Measurements from ENCODE around the gene SEL1L3. TPM values are rescaled to one million over a fixed set of nuclear protein-coding genes. Genes with fewer than 3 reads are reported as not detected.
A peak's percentile ranks its signal among the peaks of the same experiment; 100 is the strongest.

The SEL1L3 gene
- total RNA-seq, 6 experiments from 2014 or later = 5.0 to 33.6 (median 13.3) TPM

DNA sequence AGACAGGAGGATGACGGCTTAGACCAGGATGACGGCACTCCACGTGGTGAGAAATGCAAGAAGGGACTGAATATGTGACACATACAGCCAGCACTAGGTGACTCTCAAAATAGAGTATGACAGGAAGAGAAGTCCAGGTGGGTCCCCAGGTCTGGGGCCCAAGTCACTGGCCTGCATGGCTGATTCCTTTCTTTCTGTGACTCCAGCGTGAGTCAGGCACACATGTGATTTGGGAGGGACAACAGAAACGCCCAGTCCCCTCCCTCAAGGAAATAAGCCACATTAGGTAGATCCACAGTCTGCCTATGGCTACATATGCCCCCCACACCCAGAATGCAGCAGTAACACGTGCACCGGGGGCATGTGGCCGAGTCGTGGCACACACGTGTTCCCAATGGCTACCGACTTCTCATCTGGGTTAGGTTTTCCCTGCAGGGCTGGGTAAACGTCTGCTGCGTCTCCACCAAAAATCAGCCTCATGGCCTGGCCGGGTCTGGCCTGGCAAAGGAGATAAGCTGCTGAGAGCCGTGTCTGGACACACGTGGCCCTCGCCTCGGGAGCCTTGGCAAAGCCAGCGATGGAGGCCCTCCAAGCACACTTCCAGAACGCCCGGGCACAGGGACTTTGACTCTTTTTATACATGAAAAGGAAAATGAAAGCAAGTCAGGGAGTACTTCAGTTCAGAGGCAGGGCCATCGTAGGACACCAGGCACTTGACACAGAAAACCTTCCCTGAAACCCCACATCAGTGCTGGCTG is 19.3 kb downstream of the SEL1L3 start:
- H3K4me3 ChIP-seq = peak overlapping the region in 2 of 3 donors; percentile 4 to 26
- no peaks in the 10 kb centered on the region for H3K27me3 ChIP-seq
- no peak for TF ChIP-seq POLR2A (IDR thresholded peaks at IDR 0.05)
- TF ChIP-seq, protein P1, sequence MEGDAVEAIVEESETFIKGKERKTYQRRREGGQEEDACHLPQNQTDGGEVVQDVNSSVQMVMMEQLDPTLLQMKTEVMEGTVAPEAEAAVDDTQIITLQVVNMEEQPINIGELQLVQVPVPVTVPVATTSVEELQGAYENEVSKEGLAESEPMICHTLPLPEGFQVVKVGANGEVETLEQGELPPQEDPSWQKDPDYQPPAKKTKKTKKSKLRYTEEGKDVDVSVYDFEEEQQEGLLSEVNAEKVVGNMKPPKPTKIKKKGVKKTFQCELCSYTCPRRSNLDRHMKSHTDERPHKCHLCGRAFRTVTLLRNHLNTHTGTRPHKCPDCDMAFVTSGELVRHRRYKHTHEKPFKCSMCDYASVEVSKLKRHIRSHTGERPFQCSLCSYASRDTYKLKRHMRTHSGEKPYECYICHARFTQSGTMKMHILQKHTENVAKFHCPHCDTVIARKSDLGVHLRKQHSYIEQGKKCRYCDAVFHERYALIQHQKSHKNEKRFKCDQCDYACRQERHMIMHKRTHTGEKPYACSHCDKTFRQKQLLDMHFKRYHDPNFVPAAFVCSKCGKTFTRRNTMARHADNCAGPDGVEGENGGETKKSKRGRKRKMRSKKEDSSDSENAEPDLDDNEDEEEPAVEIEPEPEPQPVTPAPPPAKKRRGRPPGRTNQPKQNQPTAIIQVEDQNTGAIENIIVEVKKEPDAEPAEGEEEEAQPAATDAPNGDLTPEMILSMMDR (IDR thresholded peaks at IDR 0.05) = no peak
- peak overlapping the region; percentile 15 to 39 (median 20) for H3K27ac ChIP-seq
- H3K36me3 ChIP-seq = no peaks in the 10 kb centered on the region
- intact Hi-C loops (cut with DNase I) = no loop called here
- WGBS (ENCODE audit: insufficient coverage, low coverage, low lambda C conversion rate, missing lambda C conversion rate) = 3% methylated on average over 8 of the region's 22 CpGs
- peak; percentile 93 to 96 (median 95) for ATAC-seq
- H3K9me3 ChIP-seq = no peaks in the 10 kb centered on the region
- H3K4me1 ChIP-seq = peaks cover 0 to 13% (median 0%) of the 10 kb centered on the region in 4 donors
- peak; percentile 77 to 85 (median 84) for DNase-seq

DNA sequence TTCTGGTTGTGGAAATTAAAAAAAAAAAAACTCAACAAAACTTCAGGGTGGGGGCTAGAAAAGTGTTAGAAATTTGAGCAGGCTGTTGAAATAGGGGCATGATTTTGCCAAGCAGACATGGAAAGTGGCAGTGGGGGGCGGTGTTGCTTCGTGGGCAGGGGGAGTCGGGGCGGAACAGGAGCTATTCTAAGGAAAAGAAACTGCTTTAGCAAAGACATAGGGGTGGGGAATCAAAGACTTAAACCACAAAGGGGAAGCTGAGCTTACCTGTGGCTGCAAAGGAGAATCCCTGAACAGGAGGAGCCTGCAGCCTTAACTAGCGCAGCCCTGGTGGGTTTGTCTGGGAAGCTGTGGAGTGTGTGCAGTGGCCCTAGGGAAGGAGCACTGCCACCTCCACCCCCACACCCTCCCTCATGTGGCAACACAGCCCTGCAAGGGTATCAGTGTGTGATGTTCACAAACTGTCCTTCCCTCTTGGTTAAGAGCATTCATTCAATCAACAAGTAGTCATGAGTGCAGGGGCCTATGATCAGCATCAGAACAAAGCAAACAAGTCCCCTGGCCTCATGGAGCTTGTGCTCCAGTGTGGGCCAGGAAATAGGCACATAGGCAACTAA is 20.5 kb downstream of the SEL1L3 start:
- Histone ChIP-seq H3K36me3 (no peaks in the 10 kb centered on the region), H3K9me3 (no peaks in the 10 kb centered on the region), H3K27me3 (no peaks in the 10 kb centered on the region), H3K27ac (no peak overlapping the region), H3K4me1 (peaks cover 0 to 13% (median 0%) of the 10 kb centered on the region in 4 donors), H3K4me3 (no peak overlapping the region)
- TF ChIP-seq POLR2A (IDR thresholded peaks at IDR 0.05) = no peak
- intact Hi-C loops (cut with DNase I) = no loop called here
- ATAC-seq (no peak), DNase-seq (no peak)
- WGBS (ENCODE audit: insufficient coverage, low coverage, low lambda C conversion rate, missing lambda C conversion rate) = 50% methylated on average over 2 of the region's 5 CpGs

DNA sequence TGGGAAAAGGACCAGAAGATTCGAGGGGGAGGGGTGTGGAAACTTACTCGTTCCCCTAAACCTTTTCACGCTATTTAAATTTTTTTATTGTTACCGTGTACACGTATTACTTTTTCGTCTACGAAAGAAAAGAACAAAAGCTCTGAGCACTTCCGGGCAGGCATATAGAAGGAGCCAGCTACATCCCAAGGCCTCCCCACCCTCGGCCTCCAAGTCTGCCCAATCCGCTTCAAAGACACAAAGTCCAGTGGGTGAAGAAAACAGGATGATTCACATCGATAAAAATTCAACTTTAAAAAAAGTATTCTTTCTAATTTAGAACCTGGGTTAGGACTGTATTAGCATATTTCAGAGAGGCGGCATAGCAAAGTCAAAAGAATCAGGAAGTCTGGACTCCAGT is 23.1 kb downstream of the SEL1L3 start:
- ATAC-seq (no peak), DNase-seq (no peak)
- Histone ChIP-seq H3K27me3 (no peaks in the 10 kb centered on the region), H3K27ac (no peak overlapping the region), H3K9me3 (no peaks in the 10 kb centered on the region), H3K4me3 (no peak overlapping the region), H3K4me1 (peaks cover 0 to 13% (median 0%) of the 10 kb centered on the region in 4 donors), H3K36me3 (no peaks in the 10 kb centered on the region)
- intact Hi-C loops (cut with DNase I) = no loop called here
- TF ChIP-seq POLR2A (IDR thresholded peaks at IDR 0.05) = no peak
- TF ChIP-seq, protein P1 (IDR thresholded peaks at IDR 0.05) = no peak
- 93% methylated on average over 12 of the region's 12 CpGs for WGBS (ENCODE audit: insufficient coverage, low coverage, low lambda C conversion rate, missing lambda C conversion rate)

DNA sequence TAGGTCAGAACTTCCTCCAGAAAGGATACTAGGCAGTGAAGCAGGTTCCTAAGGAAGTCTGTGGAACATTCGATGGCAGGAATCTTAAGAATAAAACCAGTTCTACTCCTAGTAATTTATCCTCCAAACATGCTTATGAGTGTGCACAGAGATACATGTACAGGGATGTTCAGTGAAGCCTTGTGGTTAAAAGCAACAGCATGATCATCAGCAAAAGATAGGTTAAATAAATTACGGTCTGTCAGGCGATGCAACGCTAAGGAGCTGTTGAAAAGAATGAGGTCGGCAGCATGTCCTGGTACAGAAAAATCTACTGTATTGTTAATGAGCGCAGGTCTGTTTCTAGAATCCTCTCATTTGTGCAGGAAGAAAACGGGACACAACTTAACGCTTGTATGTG is 23.6 kb downstream of the SEL1L3 start:
- H3K36me3 ChIP-seq = no peaks in the 10 kb centered on the region
- no peak overlapping the region for H3K4me3 ChIP-seq
- H3K27me3 ChIP-seq = no peaks in the 10 kb centered on the region
- TF ChIP-seq, protein P1 (IDR thresholded peaks at IDR 0.05) = no peak
- TF ChIP-seq POLR2A (IDR thresholded peaks at IDR 0.05) = no peak
- WGBS (ENCODE audit: insufficient coverage, low coverage, low lambda C conversion rate, missing lambda C conversion rate) = 91% methylated on average over 7 of the region's 8 CpGs
- DNase-seq (no peak), ATAC-seq (no peak)
- no peaks in the 10 kb centered on the region for H3K9me3 ChIP-seq
- peaks cover 0 to 9% (median 0%) of the 10 kb centered on the region in 4 donors for H3K4me1 ChIP-seq
- intact Hi-C loops (cut with DNase I) = no loop called here
- H3K27ac ChIP-seq = no peak overlapping the region

DNA sequence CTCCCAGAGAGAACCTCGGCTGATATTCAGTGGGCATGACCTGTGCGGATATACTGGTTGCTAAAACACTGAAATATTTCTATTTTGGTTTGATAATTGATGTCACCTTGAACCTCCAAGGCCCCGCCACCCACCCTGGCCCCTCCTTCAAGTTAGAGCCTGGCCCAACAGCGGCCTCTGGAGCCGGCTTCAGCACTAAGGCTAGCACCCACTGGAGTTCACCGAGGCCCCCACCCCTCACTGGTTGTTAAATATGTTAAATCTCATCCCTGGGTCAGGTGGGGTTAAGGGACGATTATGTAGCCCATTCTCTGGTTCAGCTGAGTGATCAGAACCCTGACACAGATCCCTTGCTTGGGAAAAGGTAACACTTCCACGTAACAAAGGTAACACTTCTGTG is 24.3 kb downstream of the SEL1L3 start:
- Histone ChIP-seq H3K4me3 (no peak overlapping the region), H3K27me3 (no peaks in the 10 kb centered on the region), H3K4me1 (peaks cover 0 to 2% (median 0%) of the 10 kb centered on the region in 4 donors), H3K36me3 (no peaks in the 10 kb centered on the region), H3K27ac (no peak overlapping the region), H3K9me3 (no peaks in the 10 kb centered on the region)
- TF ChIP-seq, protein P1 (IDR thresholded peaks at IDR 0.05) = no peak
- intact Hi-C loops (cut with DNase I) = no loop called here
- WGBS (ENCODE audit: insufficient coverage, low coverage, low lambda C conversion rate, missing lambda C conversion rate) = 74% methylated on average over 7 of the region's 8 CpGs
- no peak for DNase-seq
- ATAC-seq = no peak
